Measurements from ENCODE around the gene PIK3CD. TPM values are rescaled to one million over a fixed set of nuclear protein-coding genes. Genes with fewer than 3 reads are reported as not detected.

PIK3CD gene
- total and polyA plus RNA-seq, 2 experiments from 2014 or later = 6.6 to 32.1 TPM

GRCh38 chr1:9728451-9729295 lies 77.1 kb downstream of the PIK3CD start:
- H3K4me1 Mint-ChIP-seq = no peaks in the 10 kb centered on the region; the same call in 2 of the 3 replicates
- H3K27me3 ChIP-seq (ENCODE audit: insufficient read depth) = no peaks in the 10 kb centered on the region
- H3K9me2 ChIP-seq (ENCODE audit: insufficient read depth) = no peaks in the 10 kb centered on the region
- no peak for DNase-seq (ENCODE audit: low spot score)
- H3K9me3 Mint-ChIP-seq = peaks cover 3% of the 10 kb centered on the region; the same call in 2 of the 3 replicates
- H3K4me3 Mint-ChIP-seq = no peak overlapping the region
- H3K36me3 Mint-ChIP-seq (ENCODE audit: low read depth) = peaks cover 73% of the 10 kb centered on the region
- H3K4me1 ChIP-seq (ENCODE audit: insufficient read depth) = no peaks in the 10 kb centered on the region
- H3K27me3 Mint-ChIP-seq (ENCODE audit: insufficient read depth, low read depth, poor library complexity) = peaks cover 20% of the 10 kb centered on the region
- H3K79me2 ChIP-seq (replicated peaks; ENCODE audit: insufficient read depth) = no peaks in the 10 kb centered on the region
- no peaks in the 10 kb centered on the region; the same call in 1 of the 2 replicates for H4K20me1 ChIP-seq (replicated peaks; ENCODE audit: insufficient read depth)
- H3K27ac Mint-ChIP-seq = no peak overlapping the region
- no peak for ATAC-seq
- no peak overlapping the region for H2AFZ ChIP-seq
- no peak overlapping the region for H3K27ac ChIP-seq (ENCODE audit: low read depth)
- H3K4me2 ChIP-seq = no peak overlapping the region
- TF ChIP-seq CREB1 (CRISPR knock-in tag; IDR thresholded peaks at IDR 0.05; ENCODE audit: low read depth) = no peak
- no peak for TF ChIP-seq NANOG (IDR thresholded peaks at IDR 0.05; ENCODE audit: borderline replicate concordance)
- TF ChIP-seq CTCF (conservative IDR thresholded peaks at IDR 0.05; ENCODE audit: low read depth in 2 of 2) = no peak
- no peak for TF ChIP-seq ZNF114 (CRISPR knock-in tag; IDR thresholded peaks at IDR 0.05)
- TF ChIP-seq ZNF331 (CRISPR knock-in tag; IDR thresholded peaks at IDR 0.05; ENCODE audit: low read depth) = no peak
- TF ChIP-seq ETS1 (IDR thresholded peaks at IDR 0.05) = no peak
- peaks cover 5% of the 10 kb centered on the region; the same call in 1 of the 2 replicates for H3F3A ChIP-seq (replicated peaks; ENCODE audit: low read depth)
- H3K36me3 ChIP-seq (ENCODE audit: insufficient read depth) = peaks cover 19% of the 10 kb centered on the region
- no peak overlapping the region for H3K4me3 ChIP-seq

GRCh38 chr1:9729523-9729922 lies 78.0 kb downstream of the PIK3CD start:
- DNase-seq (ENCODE audit: low spot score) (no peak), ATAC-seq (no peak)
- no peaks in the 10 kb centered on the region; the same call in 2 of the 3 replicates for H3K4me1 Mint-ChIP-seq
- H3K4me3 ChIP-seq = no peak overlapping the region
- no peak overlapping the region for H2AFZ ChIP-seq
- H3K4me1 ChIP-seq (ENCODE audit: insufficient read depth) = no peaks in the 10 kb centered on the region
- H3K4me3 Mint-ChIP-seq = no peak overlapping the region
- H3F3A ChIP-seq (replicated peaks; ENCODE audit: low read depth) = peaks cover 5% of the 10 kb centered on the region; the same call in 1 of the 2 replicates
- H3K4me2 ChIP-seq = no peak overlapping the region
- H3K36me3 Mint-ChIP-seq (ENCODE audit: low read depth) = peaks cover 73% of the 10 kb centered on the region
- H3K36me3 ChIP-seq (ENCODE audit: insufficient read depth) = peaks cover 26% of the 10 kb centered on the region
- no peak overlapping the region for H3K27ac ChIP-seq (ENCODE audit: low read depth)
- no peaks in the 10 kb centered on the region for H3K79me2 ChIP-seq (replicated peaks; ENCODE audit: insufficient read depth)
- H3K27me3 Mint-ChIP-seq (ENCODE audit: insufficient read depth, low read depth, poor library complexity) = peaks cover 23% of the 10 kb centered on the region
- peaks cover 6% of the 10 kb centered on the region; the same call in 1 of the 3 replicates for H3K9me3 Mint-ChIP-seq
- H3K9me2 ChIP-seq (ENCODE audit: insufficient read depth) = no peaks in the 10 kb centered on the region
- H4K20me1 ChIP-seq (replicated peaks; ENCODE audit: insufficient read depth) = no peaks in the 10 kb centered on the region; the same call in 1 of the 2 replicates
- H3K27me3 ChIP-seq (ENCODE audit: insufficient read depth) = no peaks in the 10 kb centered on the region
- H3K27ac Mint-ChIP-seq = no peak overlapping the region
- no peak for TF ChIP-seq STAT1 (IDR thresholded peaks at IDR 0.05; ENCODE audit: unreplicated experiment)
- no peak for TF ChIP-seq CREB1 (CRISPR knock-in tag; IDR thresholded peaks at IDR 0.05; ENCODE audit: low read depth)
- TF ChIP-seq JUNB (IDR thresholded peaks at IDR 0.05; ENCODE audit: unreplicated experiment) = no peak
- TF ChIP-seq POLR2AphosphoS5 (IDR thresholded peaks at IDR 0.05; ENCODE audit: low read depth) = no peak
- TF ChIP-seq REST (IDR thresholded peaks at IDR 0.05; ENCODE audit: unreplicated experiment) = no peak
